Fibroblast of gingiva (primary cell): ENCODE measurements around the gene TRERF1.

ENCODE experiments used
- DNase-seq: peaks from one replicate; pipeline ENCODE4 v3.0.0-alpha.2; 2011; ENCODE audit warnings: low read depth

TRERF1 gene

GRCh38 chr6:42423244-42423643, 28.5 kb downstream of the TRERF1 start:
- DNase-seq, result no peak

- no peak for DNase-seq
These were observed 31.0 kb downstream of the TRERF1 start for GRCh38 chr6:42420741-42421140.

GRCh38 chr6:42419490-42420280, 32.0 kb downstream of the TRERF1 start:
- DNase-seq, result no peak

- no peak for DNase-seq
These were observed 33.0 kb downstream of the TRERF1 start for GRCh38 chr6:42418724-42419123.

GRCh38 chr6:42417641-42418112, 34.0 kb downstream of the TRERF1 start:
- no peak for DNase-seq

- DNase-seq, result no peak
These were observed 40.3 kb downstream of the TRERF1 start for GRCh38 chr6:42411406-42411805.

GRCh38 chr6:42410861-42411260, 40.9 kb downstream of the TRERF1 start:
- DNase-seq, result no peak

GRCh38 chr6:42409581-42409980, 42.1 kb downstream of the TRERF1 start:
- DNase-seq, result no peak

- peak; percentile 54 for DNase-seq
These were observed 44.3 kb downstream of the TRERF1 start for GRCh38 chr6:42407379-42407778.

- DNase-seq, result no peak
These were observed 45.1 kb downstream of the TRERF1 start for GRCh38 chr6:42406306-42407280.

GRCh38 chr6:42405021-42405420, 46.7 kb downstream of the TRERF1 start:
- no peak for DNase-seq

- peak; percentile 17 for DNase-seq
These were observed 47.2 kb downstream of the TRERF1 start for GRCh38 chr6:42404484-42404883.

GRCh38 chr6:42403831-42404230, 47.9 kb downstream of the TRERF1 start:
- no peak for DNase-seq

- no peak for DNase-seq
These were observed 48.3 kb downstream of the TRERF1 start for GRCh38 chr6:42403421-42403820.

GRCh38 chr6:42402184-42402583, 49.5 kb downstream of the TRERF1 start:
- DNase-seq, result peak; percentile 35

GRCh38 chr6:42401613-42401951, 50.1 kb downstream of the TRERF1 start:
- DNase-seq, result no peak

GRCh38 chr6:42400886-42401612, 50.7 kb downstream of the TRERF1 start:
- DNase-seq, result no peak

- no peak for DNase-seq
These were observed 51.5 kb downstream of the TRERF1 start for GRCh38 chr6:42400061-42400760.

- no peak for DNase-seq
These were observed 55.0 kb downstream of the TRERF1 start for GRCh38 chr6:42396720-42397119.

GRCh38 chr6:42394881-42395620, 56.7 kb downstream of the TRERF1 start:
- DNase-seq, result no peak

GRCh38 chr6:42394151-42394550, 57.6 kb downstream of the TRERF1 start:
- no peak for DNase-seq
